HepG2 (cell line): ENCODE measurements around the gene NEAT1.

Experiments
- ELF4 ChIP-seq: sonication (generic); formaldehyde crosslinking; IDR thresholded peaks from 2 replicates; pipeline ENCODE4 v1.5.0; 2020; ENCODE audit warnings: missing genetic modification reagents, mild to moderate bottlenecking, moderate library complexity, borderline replicate concordance
- HNRNPK ChIP-seq: fragments of 200-400 bp; formaldehyde crosslinking; IDR thresholded peaks from 2 replicates; pipeline ENCODE4 v1.6.1; 2018; ENCODE audit warnings: low read length, low read depth, moderate library complexity, mild to moderate bottlenecking; ENCODE audit not compliant: poor library complexity, severe bottlenecking
- KAT2B ChIP-seq: fragments of 150-350 bp; IDR thresholded peaks from 2 replicates; pipeline ENCODE4 v1.6.1; 2014; ENCODE audit warnings: low read depth, low read length, borderline replicate concordance
- KMT2B ChIP-seq: IDR thresholded peaks from 2 replicates; pipeline ENCODE4 v1.6.1; 2016; ENCODE audit warnings: missing genetic modification reagents, missing compliant biosample characterization
- SP5 ChIP-seq: IDR thresholded peaks from 2 replicates; pipeline ENCODE4 v1.6.1; 2016; ENCODE audit warnings: low read depth, borderline replicate concordance
- THYN1 ChIP-seq: sonication (generic); formaldehyde crosslinking; IDR thresholded peaks from 2 replicates; pipeline ENCODE4 v1.8.1; 2023; ENCODE audit warnings: low read depth, mild to moderate bottlenecking, moderate library complexity, missing genetic modification reagents, borderline replicate concordance
- TF ChIP-seq, protein P1 (sequence below): sonication (generic); formaldehyde crosslinking; IDR thresholded peaks from 2 replicates; pipeline ENCODE4 v1.5.0; 2020; ENCODE audit warnings: mild to moderate bottlenecking, missing genetic modification reagents, moderate library complexity

GRCh38 chr11:65433657-65434056, 11.1 kb downstream of the NEAT1 start:
- TF ChIP-seq KMT2B (no peak), HNRNPK (no peak), ELF4 (CRISPR knock-in tag) (no peak), THYN1 (CRISPR knock-in tag) (no peak), KAT2B (no peak), SP5 (CRISPR knock-in tag) (no peak)
- TF ChIP-seq, protein P1, sequence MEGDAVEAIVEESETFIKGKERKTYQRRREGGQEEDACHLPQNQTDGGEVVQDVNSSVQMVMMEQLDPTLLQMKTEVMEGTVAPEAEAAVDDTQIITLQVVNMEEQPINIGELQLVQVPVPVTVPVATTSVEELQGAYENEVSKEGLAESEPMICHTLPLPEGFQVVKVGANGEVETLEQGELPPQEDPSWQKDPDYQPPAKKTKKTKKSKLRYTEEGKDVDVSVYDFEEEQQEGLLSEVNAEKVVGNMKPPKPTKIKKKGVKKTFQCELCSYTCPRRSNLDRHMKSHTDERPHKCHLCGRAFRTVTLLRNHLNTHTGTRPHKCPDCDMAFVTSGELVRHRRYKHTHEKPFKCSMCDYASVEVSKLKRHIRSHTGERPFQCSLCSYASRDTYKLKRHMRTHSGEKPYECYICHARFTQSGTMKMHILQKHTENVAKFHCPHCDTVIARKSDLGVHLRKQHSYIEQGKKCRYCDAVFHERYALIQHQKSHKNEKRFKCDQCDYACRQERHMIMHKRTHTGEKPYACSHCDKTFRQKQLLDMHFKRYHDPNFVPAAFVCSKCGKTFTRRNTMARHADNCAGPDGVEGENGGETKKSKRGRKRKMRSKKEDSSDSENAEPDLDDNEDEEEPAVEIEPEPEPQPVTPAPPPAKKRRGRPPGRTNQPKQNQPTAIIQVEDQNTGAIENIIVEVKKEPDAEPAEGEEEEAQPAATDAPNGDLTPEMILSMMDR (CRISPR knock-in tag), result no peak
